NCI-H1694 treated with DMSO at 0.1 percent for 48 hours (cell line): Measurements from ENCODE around the gene FRYL.
"Not testable (repeated sequence)": the region's sequence is repeated elsewhere in the genome, so short reads cannot be mapped to it uniquely, and the experiment has no call there.

ENCODE experiments used
- DNase-seq: peaks from one replicate; lab custom pipeline; 2025; lab: John Stamatoyannopoulos, UW

Gene FRYL

GRCh38 chr4:48779998-48780864 is at the start of gene FRYL:
TSS of gene FRYL (minus strand) at chr4:48780279. CDS start at chr4:48634410, 145,869 bp downstream.
- peak; percentile 98 for DNase-seq

GRCh38 chr4:48827622-48828021 is 47.5 kb upstream of the FRYL start:
- DNase-seq, result no peak

- not testable (repeated sequence) for DNase-seq
Measured at GRCh38 chr4:48821431-48821830, 41.4 kb upstream of the FRYL start.

GRCh38 chr4:48816971-48817370 is 36.9 kb upstream of the FRYL start:
- no peak for DNase-seq

GRCh38 chr4:48816297-48816696 is 36.2 kb upstream of the FRYL start:
- not testable (repeated sequence) for DNase-seq

GRCh38 chr4:48815483-48815882 is 35.4 kb upstream of the FRYL start:
- no peak for DNase-seq

GRCh38 chr4:48813964-48814363 is 33.9 kb upstream of the FRYL start:
- peak; percentile 92 for DNase-seq

GRCh38 chr4:48812866-48813265 is 32.8 kb upstream of the FRYL start:
- no peak for DNase-seq

GRCh38 chr4:48804584-48805301 is 24.7 kb upstream of the FRYL start:
- DNase-seq, result no peak

GRCh38 chr4:48801016-48801715 is 21.1 kb upstream of the FRYL start:
- DNase-seq, result no peak

GRCh38 chr4:48800155-48800554 is 20.1 kb upstream of the FRYL start:
- DNase-seq, result not testable (repeated sequence)

- no peak for DNase-seq
Measured at GRCh38 chr4:48799157-48799556, 19.1 kb upstream of the FRYL start.

GRCh38 chr4:48798117-48798516 is 18.0 kb upstream of the FRYL start:
- no peak for DNase-seq

- no peak for DNase-seq
Measured at GRCh38 chr4:48796927-48797679, 17.0 kb upstream of the FRYL start.

- no peak for DNase-seq
Measured at GRCh38 chr4:48796191-48796926, 16.3 kb upstream of the FRYL start.

GRCh38 chr4:48795108-48795507 is 15.0 kb upstream of the FRYL start:
- no peak for DNase-seq

GRCh38 chr4:48792348-48793006 is 12.4 kb upstream of the FRYL start:
- no peak for DNase-seq

GRCh38 chr4:48791313-48791712 is 11.2 kb upstream of the FRYL start:
- no peak for DNase-seq

GRCh38 chr4:48790561-48790960 is 10.5 kb upstream of the FRYL start:
- DNase-seq, result no peak

- no peak for DNase-seq
Measured at GRCh38 chr4:48787056-48787455, 7.0 kb upstream of the FRYL start.

GRCh38 chr4:48786549-48786948 is 6.5 kb upstream of the FRYL start:
- no peak for DNase-seq
